Left forelimb (tissue), 1 donor: ENCODE results near the gene TTL.
A peak's percentile ranks its signal among the peaks of the same experiment; 100 is the strongest.

Experiments
- DNase-seq: peaks from one replicate; pipeline ENCODE4 v3.0.0-alpha.2; 2018; ENCODE audit warnings: low spot score

Gene TTL

DNA sequence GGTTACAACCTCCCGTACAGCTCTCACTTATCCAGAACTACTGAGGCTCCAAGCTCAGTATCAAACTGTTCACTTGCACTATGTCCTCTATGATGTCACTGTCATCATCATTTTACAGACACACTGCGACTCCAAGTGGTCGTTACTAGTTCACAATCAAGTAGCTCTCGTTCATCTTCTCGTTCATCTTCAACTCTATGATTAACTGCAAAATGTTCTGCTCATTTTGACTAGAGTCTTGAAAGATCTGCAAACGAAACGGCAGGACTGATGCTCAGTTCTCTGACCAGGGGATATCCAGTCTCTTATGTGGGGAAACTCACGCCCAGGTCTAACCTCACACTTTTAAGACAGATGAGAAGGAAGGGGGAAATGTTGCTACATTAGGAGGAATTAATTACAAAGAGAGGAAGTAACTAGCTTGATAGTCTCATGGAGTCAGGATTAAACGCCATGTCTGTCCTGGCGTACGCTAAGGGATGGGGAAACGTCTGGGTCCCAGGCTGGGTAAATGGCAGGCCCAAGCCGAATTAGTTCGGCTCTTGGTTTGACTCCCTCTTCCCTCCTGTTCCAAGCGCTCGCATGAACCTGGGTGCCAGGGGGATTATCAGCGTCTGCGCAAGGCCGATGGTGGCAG, 101.7 kb downstream of the TTL start:
- DNase-seq = no peak

- peak; percentile 95 for DNase-seq
Observed at GRCh38 chr2:112584134-112584890, 102.4 kb downstream of the TTL start, which contains the start of gene CHCHD5. Gene CHCHD5 (plus strand): TSS chr2:112584609. CDS start chr2:112584648, 39 bp downstream.

DNA sequence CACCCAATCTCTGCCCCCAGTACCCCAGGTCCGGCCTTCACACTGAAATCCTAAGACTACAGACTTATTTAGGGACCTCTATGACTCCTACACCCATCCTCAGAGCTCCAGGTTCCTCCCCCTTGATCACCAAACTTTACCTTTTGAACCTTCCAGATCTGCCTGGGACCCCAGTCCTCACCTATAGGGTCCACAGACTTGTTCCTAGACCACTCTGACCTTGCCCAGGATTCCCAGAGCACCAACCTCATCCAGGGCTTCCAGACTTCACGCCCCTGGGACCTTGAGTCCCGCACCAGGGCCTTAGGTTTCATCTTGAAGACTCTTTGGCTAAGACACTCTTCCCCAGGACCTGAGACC, 102.9 kb downstream of the TTL start:
- no peak for DNase-seq

DNA sequence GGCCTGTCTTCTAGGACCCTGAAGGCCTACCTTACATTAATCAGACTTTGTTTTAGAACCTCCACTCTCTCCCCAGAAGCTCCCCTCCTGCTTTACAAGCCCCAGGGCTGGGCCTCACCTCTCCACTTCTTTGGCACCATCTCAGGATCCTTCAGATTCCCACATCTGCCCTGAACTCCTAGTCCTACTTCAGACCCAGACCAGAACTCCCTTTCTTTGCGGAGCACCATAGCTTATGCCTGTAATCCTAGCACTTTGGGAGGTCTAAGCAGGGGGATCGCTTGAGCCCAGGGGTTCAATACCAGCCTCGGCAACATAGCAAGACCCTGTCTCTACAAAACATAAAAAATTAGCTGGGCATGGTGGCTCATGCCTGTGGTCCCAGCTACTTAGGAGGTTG, 103.4 kb downstream of the TTL start:
- DNase-seq = no peak

DNA sequence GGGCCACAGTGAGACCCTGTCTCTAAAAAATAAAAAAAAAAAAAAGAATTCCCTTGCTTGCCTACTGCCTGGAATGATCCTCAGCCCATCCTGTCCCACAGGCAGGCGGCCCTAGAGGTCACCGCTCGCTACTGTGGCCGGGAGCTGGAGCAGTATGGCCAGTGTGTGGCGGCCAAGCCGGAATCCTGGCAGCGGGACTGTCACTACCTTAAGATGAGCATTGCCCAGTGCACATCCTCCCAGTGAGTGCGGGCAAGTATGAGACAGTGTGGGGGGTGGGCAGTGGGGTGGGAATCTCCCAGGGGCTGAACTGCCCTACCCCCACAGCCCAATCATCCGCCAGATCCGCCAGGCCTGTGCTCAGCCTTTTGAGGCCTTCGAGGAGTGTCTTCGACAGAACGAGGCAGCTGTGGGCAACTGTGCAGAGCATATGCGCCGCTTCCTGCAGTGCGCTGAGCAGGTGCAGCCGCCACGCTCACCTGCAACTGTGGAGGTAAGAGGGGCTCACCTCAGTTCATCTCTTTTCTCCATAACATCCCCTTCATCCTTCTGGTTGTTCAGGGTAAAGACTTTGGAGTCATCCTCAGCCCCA, 104.0 kb downstream of the TTL start:
- no peak for DNase-seq

- DNase-seq = no peak
Observed at GRCh38 chr2:112588611-112589045, 106.7 kb downstream of the TTL start.
